ENCODE data around the gene NFATC2.
A peak's percentile ranks its signal among the peaks of the same experiment; 100 is the strongest.

Gene NFATC2

GRCh38 chr20:51404297-51405060, 138.0 kb downstream of the NFATC2 start:
- DNase-seq, result peak; percentile 79 to 85

GRCh38 chr20:51403466-51404220, 138.9 kb downstream of the NFATC2 start:
- DNase-seq, result no peak

- DNase-seq, result no peak
Measured at GRCh38 chr20:51402201-51402600, 140.3 kb downstream of the NFATC2 start.

- DNase-seq, result no peak
Measured at GRCh38 chr20:51401496-51401895, 141.0 kb downstream of the NFATC2 start.

GRCh38 chr20:51400051-51400926, 142.2 kb downstream of the NFATC2 start:
- peak; percentile 69 to 74 for DNase-seq

- no peak for DNase-seq
Measured at GRCh38 chr20:51399006-51399890, 143.3 kb downstream of the NFATC2 start.

GRCh38 chr20:51398552-51398951, 144.0 kb downstream of the NFATC2 start:
- DNase-seq, result no peak

- no peak for DNase-seq
Measured at GRCh38 chr20:51398083-51398482, 144.4 kb downstream of the NFATC2 start.

- DNase-seq, result no peak
Measured at GRCh38 chr20:51397137-51397536, 145.4 kb downstream of the NFATC2 start.

- DNase-seq, result no peak
Measured at GRCh38 chr20:51396365-51396909, 146.1 kb downstream of the NFATC2 start.

GRCh38 chr20:51394706-51395105, 147.8 kb downstream of the NFATC2 start:
- DNase-seq, result no peak

GRCh38 chr20:51393571-51393970, 148.9 kb downstream of the NFATC2 start:
- no peak for DNase-seq

- no peak for DNase-seq
Measured at GRCh38 chr20:51392614-51393186, 149.8 kb downstream of the NFATC2 start.

- no peak for DNase-seq
Measured at GRCh38 chr20:51391926-51392325, 150.6 kb downstream of the NFATC2 start.

- no peak for DNase-seq
Measured at GRCh38 chr20:51389543-51390264, 152.8 kb downstream of the NFATC2 start.

GRCh38 chr20:51388756-51389542, 153.6 kb downstream of the NFATC2 start:
- no peak for DNase-seq

- no peak for DNase-seq
Measured at GRCh38 chr20:51388227-51388626, 154.3 kb downstream of the NFATC2 start.

GRCh38 chr20:51387125-51387875, 155.2 kb downstream of the NFATC2 start:
- DNase-seq, result no peak

GRCh38 chr20:51386586-51386985, 155.9 kb downstream of the NFATC2 start:
- DNase-seq, result peak; percentile 42 to 43
